ENCODE results near the gene NOP9.

Gene NOP9, protein sequence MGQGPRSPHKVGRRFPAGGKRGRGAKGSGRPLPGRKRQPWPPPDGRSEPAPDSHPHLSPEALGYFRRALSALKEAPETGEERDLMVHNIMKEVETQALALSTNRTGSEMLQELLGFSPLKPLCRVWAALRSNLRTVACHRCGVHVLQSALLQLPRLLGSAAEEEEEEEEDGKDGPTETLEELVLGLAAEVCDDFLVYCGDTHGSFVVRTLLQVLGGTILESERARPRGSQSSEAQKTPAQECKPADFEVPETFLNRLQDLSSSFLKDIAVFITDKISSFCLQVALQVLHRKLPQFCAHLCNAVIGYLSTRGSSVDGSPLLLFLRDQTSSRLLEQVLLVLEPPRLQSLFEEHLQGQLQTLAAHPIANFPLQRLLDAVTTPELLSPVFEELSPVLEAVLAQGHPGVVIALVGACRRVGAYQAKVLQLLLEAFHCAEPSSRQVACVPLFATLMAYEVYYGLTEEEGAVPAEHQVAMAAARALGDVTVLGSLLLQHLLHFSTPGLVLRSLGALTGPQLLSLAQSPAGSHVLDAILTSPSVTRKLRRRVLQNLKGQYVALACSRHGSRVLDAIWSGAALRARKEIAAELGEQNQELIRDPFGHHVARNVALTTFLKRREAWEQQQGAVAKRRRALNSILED

DNA sequence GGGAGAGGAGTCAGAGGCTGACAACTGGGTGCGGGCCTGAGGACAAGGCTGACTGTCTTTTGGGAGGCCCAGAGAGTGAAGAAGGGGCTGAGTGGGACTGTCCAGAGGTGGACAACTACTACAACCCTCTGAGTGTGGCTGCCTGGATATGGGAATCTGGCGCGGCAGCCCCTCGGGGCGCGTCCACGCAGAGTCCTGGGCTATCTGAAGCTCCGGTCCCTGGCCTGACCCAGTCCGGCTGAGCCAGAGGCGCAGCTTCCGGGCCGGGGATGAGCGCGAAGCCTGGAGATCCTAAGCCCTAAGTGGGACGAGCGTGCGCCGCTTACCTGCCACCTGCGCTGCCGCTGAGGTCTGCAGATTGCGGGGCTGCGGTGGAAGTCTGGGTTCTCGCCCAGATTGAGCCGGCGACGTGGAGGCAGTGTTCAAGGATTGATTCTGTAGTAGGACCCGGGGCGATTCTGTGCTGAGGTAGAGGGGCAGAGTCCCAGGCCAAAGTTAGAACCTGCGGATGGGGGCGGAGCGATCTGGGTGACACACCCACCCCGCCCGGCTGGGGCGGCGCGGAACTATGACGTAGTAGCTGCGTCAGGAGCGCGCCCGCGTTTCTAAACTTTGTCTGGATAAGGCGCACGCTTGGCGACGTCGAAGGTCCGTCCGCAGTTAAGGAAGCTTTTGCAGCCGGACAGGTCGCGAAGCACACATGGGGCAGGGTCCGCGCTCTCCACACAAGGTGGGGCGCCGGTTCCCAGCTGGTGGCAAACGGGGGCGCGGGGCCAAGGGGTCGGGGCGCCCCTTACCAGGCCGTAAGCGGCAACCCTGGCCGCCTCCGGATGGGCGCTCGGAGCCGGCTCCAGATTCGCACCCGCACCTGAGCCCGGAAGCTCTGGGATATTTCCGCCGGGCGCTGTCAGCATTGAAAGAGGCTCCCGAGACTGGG is at the start of gene NOP9, which contains the start of gene DHRS1:
Gene NOP9, plus strand, starts transcription at position 596 of the 937 bp plus-strand sequence. Its CDS starts 105 bp downstream, at position 701.
Gene DHRS1, minus strand, starts transcription at position 526 of the 937 bp plus-strand sequence. CDS start 674 bp downstream, outside the sequence.
- TF ChIP-seq, protein P1, sequence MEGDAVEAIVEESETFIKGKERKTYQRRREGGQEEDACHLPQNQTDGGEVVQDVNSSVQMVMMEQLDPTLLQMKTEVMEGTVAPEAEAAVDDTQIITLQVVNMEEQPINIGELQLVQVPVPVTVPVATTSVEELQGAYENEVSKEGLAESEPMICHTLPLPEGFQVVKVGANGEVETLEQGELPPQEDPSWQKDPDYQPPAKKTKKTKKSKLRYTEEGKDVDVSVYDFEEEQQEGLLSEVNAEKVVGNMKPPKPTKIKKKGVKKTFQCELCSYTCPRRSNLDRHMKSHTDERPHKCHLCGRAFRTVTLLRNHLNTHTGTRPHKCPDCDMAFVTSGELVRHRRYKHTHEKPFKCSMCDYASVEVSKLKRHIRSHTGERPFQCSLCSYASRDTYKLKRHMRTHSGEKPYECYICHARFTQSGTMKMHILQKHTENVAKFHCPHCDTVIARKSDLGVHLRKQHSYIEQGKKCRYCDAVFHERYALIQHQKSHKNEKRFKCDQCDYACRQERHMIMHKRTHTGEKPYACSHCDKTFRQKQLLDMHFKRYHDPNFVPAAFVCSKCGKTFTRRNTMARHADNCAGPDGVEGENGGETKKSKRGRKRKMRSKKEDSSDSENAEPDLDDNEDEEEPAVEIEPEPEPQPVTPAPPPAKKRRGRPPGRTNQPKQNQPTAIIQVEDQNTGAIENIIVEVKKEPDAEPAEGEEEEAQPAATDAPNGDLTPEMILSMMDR (IDR thresholded peaks at IDR 0.05) = no peak
- TF ChIP-seq ZFX (IDR thresholded peaks at IDR 0.05; ENCODE audit: borderline replicate concordance) = no peak
- H3K27ac ChIP-seq = peak within 1 kb of the TSS; percentile 76

DNA sequence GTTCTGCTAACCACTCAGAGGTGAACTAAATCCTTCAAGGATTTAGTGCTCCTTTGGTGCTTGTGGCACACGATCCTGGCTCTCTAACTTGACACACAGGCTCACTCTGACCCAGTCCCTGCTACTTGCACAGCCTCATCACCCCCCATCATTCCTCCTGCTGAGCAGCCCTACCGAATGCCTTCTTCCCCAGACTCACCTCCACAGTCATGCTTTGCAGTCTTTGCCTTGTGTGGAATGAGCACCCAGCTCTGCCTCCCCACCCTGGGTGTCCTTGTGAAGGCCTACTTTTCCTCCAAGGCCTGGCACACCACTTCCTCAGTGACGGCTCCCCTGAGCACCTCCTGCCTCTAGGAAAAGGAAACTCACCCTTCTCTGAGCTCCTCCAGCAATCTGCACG is 49.3 kb upstream of the NOP9 start:
- no peak overlapping the region for H3K27ac ChIP-seq
- TF ChIP-seq, protein P1 (IDR thresholded peaks at IDR 0.05) = no peak
- TF ChIP-seq ZFX (IDR thresholded peaks at IDR 0.05; ENCODE audit: borderline replicate concordance) = no peak

DNA sequence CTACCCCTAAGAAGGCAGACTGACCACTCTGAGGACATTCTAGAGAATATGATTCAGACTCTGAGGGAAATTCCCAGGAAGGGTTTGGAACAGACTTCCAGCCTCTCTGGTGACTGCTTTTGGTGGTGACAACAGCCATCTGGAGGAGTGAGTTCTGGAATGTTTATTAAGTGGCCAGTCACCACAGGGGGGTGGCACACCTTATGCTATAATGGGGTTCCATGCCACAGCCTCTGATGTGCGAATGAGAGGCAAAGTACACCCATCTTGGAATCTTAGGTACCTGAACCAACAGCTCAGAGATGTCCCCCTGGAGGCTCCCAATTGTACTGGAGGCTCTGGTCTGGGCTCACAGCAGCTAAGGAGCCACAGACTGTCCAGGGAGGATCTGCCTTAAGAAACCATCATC is 47.8 kb upstream of the NOP9 start:
- H3K27ac ChIP-seq = no peak overlapping the region

DNA sequence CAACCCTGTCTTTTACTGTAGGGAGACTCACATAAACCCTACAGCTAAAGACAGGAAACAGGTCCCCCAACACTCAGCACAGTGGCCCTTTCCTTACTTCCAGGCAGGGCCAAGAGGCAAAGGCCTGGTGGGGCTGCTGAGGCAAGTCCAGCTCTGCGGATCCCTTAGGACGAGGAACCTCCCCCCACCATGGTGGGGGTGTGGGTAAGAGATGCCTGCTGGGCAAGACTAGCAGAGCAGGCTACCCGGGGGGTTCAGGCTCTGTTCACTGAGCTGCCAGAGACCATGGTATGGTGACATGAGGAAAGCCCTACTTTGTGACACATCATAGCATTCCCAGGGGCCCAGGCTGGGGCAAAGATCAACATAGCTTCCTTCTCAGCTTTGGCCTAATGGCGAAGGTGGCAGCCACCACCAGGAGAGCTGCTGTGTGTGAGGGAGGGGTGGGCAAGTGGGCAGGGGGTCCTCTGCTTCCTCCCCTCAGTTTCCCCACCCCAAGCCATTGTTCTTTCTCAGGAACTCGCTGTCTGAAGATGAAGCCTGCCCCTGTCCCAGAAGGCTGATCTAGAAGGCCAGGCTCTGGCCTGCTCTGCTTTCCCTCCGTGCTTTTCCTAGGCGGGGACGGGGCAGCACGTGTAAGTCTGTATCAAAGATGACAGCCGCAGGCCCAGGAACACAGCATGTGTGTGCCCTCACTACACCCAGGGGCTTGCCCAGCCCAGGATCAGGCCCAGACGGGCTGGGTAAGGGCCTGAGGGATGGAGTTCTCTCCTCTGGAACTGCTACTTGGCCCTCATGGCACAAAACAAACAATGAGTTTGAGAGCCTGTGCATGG is 47.1 kb upstream of the NOP9 start:
- TF ChIP-seq, protein P1 (IDR thresholded peaks at IDR 0.05) = no peak
- no peak for TF ChIP-seq ZFX (IDR thresholded peaks at IDR 0.05; ENCODE audit: borderline replicate concordance)
- H3K27ac ChIP-seq = no peak overlapping the region

More for the DNA sequence above, 47.8 kb upstream of the NOP9 start:
- TF ChIP-seq, protein P1 (IDR thresholded peaks at IDR 0.05) = no peak
- TF ChIP-seq ZFX (IDR thresholded peaks at IDR 0.05; ENCODE audit: borderline replicate concordance) = no peak

DNA sequence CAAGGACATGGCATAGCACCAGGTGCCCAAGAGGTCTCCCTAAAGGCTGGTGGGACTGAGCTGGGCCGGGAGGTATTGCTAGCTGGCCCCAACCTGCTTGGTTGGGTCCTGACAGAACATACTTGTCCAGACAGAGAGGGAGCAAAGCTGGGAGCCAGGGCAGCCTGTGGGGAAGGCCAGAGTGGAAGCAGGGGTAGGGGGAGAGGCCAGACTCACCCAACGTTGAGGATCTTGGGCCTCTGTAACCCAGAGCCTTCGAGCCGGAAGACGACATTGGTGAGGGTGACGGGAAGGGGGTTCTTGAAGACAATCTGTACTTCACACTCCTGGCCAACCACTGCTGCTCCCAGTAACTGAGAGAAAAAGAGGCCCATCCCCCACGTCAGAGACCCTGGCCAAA is 45.7 kb upstream of the NOP9 start:
- no peak overlapping the region for H3K27ac ChIP-seq
- TF ChIP-seq, protein P1 (IDR thresholded peaks at IDR 0.05) = no peak
- no peak for TF ChIP-seq ZFX (IDR thresholded peaks at IDR 0.05; ENCODE audit: borderline replicate concordance)

DNA sequence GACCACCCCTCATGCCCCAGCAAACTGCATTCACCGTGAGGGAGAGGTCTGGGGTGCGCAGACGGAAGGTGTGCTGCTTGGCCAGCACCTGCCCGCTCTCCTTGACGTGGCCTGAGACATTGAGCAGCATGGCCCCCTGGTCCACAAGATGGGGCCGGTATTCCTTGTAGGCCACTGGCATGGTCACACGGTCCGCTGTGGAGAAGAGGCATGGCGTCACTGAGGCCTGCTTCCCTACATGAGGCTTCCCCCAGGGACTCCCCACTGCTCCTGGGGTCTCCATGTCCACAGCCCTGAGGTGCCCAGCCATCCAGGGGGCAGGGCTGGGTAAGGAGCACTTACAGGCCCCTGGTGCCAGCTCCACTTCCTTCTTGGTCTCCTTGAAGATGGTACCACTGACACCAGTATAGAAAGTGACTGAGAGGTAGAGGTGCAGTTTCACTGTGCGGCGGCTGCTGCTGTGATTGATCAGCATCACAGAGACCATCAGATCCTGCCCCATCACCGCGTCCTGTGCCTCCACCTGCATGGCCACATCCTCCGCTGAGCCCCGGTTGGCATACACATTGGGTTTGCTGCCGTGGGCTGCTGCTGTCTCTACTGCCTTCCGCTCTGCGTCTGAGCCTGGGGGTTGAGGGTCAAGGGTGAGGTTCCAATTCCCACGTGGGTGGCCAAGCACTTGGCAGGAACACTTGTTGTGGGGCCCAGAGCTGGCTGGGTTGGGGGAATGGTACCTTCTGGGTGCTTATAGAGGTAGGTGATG is 44.8 kb upstream of the NOP9 start:
- no peak for TF ChIP-seq ZFX (IDR thresholded peaks at IDR 0.05; ENCODE audit: borderline replicate concordance)
- TF ChIP-seq, protein P1 (IDR thresholded peaks at IDR 0.05) = no peak
- H3K27ac ChIP-seq = no peak overlapping the region

All from 22Rv1 (cell line).